Thyroid gland (tissue), 4 donors: Measurements from ENCODE around the gene ZBTB7C. TPM values are rescaled to one million over a fixed set of nuclear protein-coding genes. Genes with fewer than 3 reads are reported as not detected.

Experiments
- DNase-seq, 2 donors: peaks; one replicate each; pipeline ENCODE4 v3.0.0-alpha.2; 2019
- H3K27ac ChIP-seq, 3 donors: fragments of 200-600 bp; sonication (generic); 1 replicate in 2 of 3; 2 replicates in 1 of 3; pipeline ENCODE4 v1.5.1; 2016 to 2019; ENCODE audit warnings: mild to moderate bottlenecking in 1 of 3, moderate library complexity in 1 of 3
- H3K27me3 ChIP-seq: fragments of 200-600 bp; sonication (generic); one replicate; pipeline ENCODE4 v1.5.1; 2019
- H3K36me3 ChIP-seq, 2 donors: fragments of 200-600 bp; sonication (generic); one replicate each; pipeline ENCODE4 v1.5.1; 2016 to 2019
- H3K4me1 ChIP-seq, 2 donors: fragments of 200-600 bp; sonication (generic); one replicate each; pipeline ENCODE4 v1.5.1; 2017 to 2019
- H3K4me3 ChIP-seq, 3 donors: fragments of 200-600 bp; sonication (generic); replicated peaks in 1 of 3; 1 replicate in 2 of 3; 2 replicates in 1 of 3; pipeline ENCODE4 v1.5.1; 2016; ENCODE audit warnings: mild to moderate bottlenecking in 1 of 3
- H3K9me3 ChIP-seq: fragments of 200-600 bp; sonication (generic); one replicate; pipeline ENCODE4 v1.5.1; 2017
- CTCF ChIP-seq, 6 experiments: fragments of 200-600 bp in 3 of 6; fragments of 450-650 bp in 3 of 6; sonication (generic) in 3 of 6; IDR thresholded peaks; one replicate each; pipeline ENCODE4 v1.5.1; 2016 to 2019; ENCODE audit warnings: antibody characterized with exemption in 6 of 6, mild to moderate bottlenecking in 2 of 6, inconsistent platforms in 1 of 6, moderate library complexity in 1 of 6
- POLR2A ChIP-seq, 2 donors: fragments of 450-650 bp; IDR thresholded peaks; one replicate each; pipeline ENCODE4 v1.6.1; 2017; ENCODE audit warnings: antibody characterized with exemption in 2 of 2, mild to moderate bottlenecking in 2 of 2, moderate library complexity in 1 of 2
- WGBS, 2 donors: methylation state at CpG; one replicate each; pipeline ENCODE4 v1.1.5; 2017; 5-methylcytosine and 5-hydroxymethylcytosine counted together
- intact Hi-C: fragments of 100-400 bp; cut with DNase I; formaldehyde crosslinking; loops from one replicate; pipeline ENCODE4 v1.15.1; 2023
- total RNA-seq, 4 donors: library from RNA; depleted of rRNA; stranded (reverse); fragments of >200 nt; gene quantifications; one replicate each; pipeline ENCODE4 v1.2.3, GENCODE V29; 2016

ZBTB7C gene
- total RNA-seq, 4 donors from 2014 or later, result 41.7 to 66.7 (median 49.5) TPM

GRCh38 chr18:48090021-48090420, 319.2 kb downstream of the ZBTB7C start:
- Histone ChIP-seq H3K4me1 (no peaks in the 10 kb centered on the region), H3K9me3 (no peaks in the 10 kb centered on the region), H3K36me3 (no peaks in the 10 kb centered on the region), H3K4me3 (no peak overlapping the region), H3K27me3 (no peaks in the 10 kb centered on the region), H3K27ac (no peak overlapping the region)
- TF ChIP-seq POLR2A (IDR thresholded peaks at IDR 0.05) (no peak), CTCF (IDR thresholded peaks at IDR 0.05) (no peak)
- DNase-seq, result no peak
- WGBS, 2 donors, result 89 to 93% methylated on average over 9 of the region's 9 CpGs
- intact Hi-C loops, result no loop called here

GRCh38 chr18:48085781-48086487, 323.2 kb downstream of the ZBTB7C start:
- TF ChIP-seq POLR2A (IDR thresholded peaks at IDR 0.05) (no peak), CTCF (IDR thresholded peaks at IDR 0.05) (no peak)
- Histone ChIP-seq H3K9me3 (no peaks in the 10 kb centered on the region), H3K27me3 (no peaks in the 10 kb centered on the region), H3K27ac (no peak overlapping the region), H3K36me3 (no peaks in the 10 kb centered on the region), H3K4me3 (no peak overlapping the region), H3K4me1 (no peaks in the 10 kb centered on the region)
- WGBS, 2 donors, result 90 to 98% methylated on average over 4 of the region's 4 CpGs
- intact Hi-C loops, result no loop called here
- no peak for DNase-seq

DNA sequence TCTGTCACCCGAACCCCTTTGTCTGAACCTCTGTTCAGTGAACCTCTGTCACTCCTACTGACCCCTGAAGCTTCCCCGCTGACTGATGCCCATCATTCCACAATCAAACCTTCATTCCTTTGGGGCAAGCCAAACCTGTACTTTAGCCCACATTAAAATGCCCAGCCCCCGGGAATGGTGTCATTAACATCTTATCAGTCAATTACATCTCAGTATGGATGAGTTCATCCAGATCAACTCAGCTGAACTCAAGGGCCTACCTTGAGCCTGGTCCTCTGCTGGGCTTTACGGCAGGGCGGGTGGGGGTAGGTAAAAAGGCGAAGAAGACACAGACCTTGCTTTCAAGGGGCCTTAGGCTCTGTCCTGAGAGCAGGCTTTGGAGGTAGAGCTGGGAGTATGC, 324.3 kb downstream of the ZBTB7C start:
- H3K27ac ChIP-seq, result no peak overlapping the region
- TF ChIP-seq POLR2A (IDR thresholded peaks at IDR 0.05) (no peak), CTCF (IDR thresholded peaks at IDR 0.05) (no peak)
- H3K4me3 ChIP-seq, result no peak overlapping the region
- H3K9me3 ChIP-seq, result no peaks in the 10 kb centered on the region
- H3K36me3 ChIP-seq, result no peaks in the 10 kb centered on the region
- no peaks in the 10 kb centered on the region for H3K27me3 ChIP-seq
- H3K4me1 ChIP-seq, result no peaks in the 10 kb centered on the region
- 91 to 96% methylated on average over 6 of the region's 6 CpGs for WGBS, 2 donors
- no peak for DNase-seq
- intact Hi-C loops, result no loop called here

- Histone ChIP-seq H3K9me3 (no peaks in the 10 kb centered on the region), H3K27me3 (no peaks in the 10 kb centered on the region), H3K27ac (no peak overlapping the region), H3K4me3 (no peak overlapping the region), H3K4me1 (no peaks in the 10 kb centered on the region), H3K36me3 (no peaks in the 10 kb centered on the region)
- WGBS, 2 donors, result 94 to 96% methylated on average over 11 to 13 of the region's 13 CpGs
- intact Hi-C loops, result no loop called here
- no peak for DNase-seq
- TF ChIP-seq CTCF (IDR thresholded peaks at IDR 0.05), result no peak
- no peak for TF ChIP-seq POLR2A (IDR thresholded peaks at IDR 0.05)
These were observed 325.0 kb downstream of the ZBTB7C start for GRCh38 chr18:48084041-48084757.

GRCh38 chr18:48080546-48080945, 328.6 kb downstream of the ZBTB7C start:
- Histone ChIP-seq H3K27me3 (no peaks in the 10 kb centered on the region), H3K9me3 (no peaks in the 10 kb centered on the region), H3K4me3 (no peak overlapping the region), H3K36me3 (no peaks in the 10 kb centered on the region), H3K4me1 (peaks cover 10% of the 10 kb centered on the region in 2 donors), H3K27ac (no peak overlapping the region)
- intact Hi-C loops, result no loop called here
- no peak for DNase-seq
- TF ChIP-seq CTCF (IDR thresholded peaks at IDR 0.05), result no peak
- TF ChIP-seq POLR2A (IDR thresholded peaks at IDR 0.05), result no peak
- 43 to 53% methylated on average over 4 of the region's 4 CpGs for WGBS, 2 donors
